HG02678 (cell line): Measurements from ENCODE around the gene TGFBR3.
A peak's percentile ranks its signal among the peaks of the same experiment; 100 is the strongest.

Source experiments
- ATAC-seq: cut with Tn5 transposase; IDR thresholded peaks from one replicate; pipeline ENCODE4 v1.9.1; 2021; ENCODE audit warnings: mild to moderate bottlenecking, moderate library complexity; ENCODE audit not compliant: unreplicated experiment

The TGFBR3 gene

DNA sequence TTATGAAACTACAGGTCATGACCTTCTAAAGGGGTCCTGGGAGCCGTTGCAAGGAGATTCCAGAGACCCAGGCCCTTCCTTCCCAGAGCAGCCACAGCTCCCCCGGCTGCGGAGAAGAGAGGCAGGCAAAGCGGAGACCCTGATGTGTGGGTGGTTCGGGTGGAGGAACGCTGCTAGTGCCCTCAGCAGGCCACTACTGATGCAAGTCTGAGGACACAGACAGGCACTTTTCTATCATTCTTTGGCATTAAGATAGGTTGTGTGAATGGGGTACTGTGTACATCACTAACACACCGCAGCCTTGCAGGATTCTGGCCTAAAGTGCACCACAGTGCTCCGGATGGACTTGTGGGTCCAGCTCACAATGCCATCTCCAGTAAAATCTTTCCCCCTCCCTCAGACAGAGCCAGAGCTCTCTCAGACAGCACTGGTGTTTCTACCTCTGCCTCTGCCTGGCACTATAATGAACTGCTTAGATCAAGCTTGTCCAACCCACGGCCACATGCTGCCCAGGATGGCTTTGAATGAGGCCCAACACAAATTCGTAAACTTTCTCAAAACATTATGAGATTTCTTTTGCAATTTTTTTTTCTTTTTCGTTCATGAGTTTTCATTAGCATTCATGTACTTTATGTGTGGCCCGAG lies 121.4 kb downstream of the TGFBR3 start:
- ATAC-seq = no peak

DNA sequence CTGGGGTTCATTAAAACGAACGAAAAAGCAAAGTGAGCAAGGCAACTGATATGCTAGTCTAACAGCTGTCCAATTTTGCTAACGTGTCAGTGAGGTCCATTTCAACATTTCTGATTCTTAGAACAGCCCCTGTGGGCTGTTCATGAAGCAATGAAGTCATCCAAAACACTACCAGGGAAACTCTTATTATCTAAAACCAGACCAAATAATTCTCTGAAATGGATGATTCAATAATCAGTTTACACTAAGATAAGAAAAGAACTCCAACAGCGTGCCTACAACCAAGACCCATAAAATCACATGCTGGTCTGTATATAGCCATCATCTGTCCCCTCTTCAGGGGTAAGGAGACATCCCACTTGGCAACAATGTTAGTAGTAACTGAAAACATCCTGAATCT lies 122.7 kb downstream of the TGFBR3 start:
- no peak for ATAC-seq

DNA sequence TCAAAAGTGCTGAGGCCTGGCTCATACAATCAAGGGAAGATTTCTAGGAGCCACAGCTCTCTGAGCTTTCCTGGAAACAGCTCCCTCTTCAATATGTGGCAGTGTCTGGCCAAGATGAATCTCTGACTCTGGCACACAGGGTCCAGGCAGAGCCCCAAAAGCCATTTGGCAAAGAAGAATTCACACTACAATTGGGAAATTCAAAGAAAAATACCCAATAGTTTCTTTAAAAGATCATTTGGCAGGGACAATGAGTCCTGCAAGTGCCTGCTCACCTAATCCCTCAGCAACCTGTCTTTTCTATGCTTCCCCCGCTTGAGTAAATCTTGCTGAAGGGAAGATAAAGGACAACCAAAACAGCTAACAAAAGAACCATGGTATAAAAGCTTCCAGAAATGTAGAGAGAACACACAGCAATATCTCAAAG lies 124.6 kb downstream of the TGFBR3 start:
- no peak for ATAC-seq

DNA sequence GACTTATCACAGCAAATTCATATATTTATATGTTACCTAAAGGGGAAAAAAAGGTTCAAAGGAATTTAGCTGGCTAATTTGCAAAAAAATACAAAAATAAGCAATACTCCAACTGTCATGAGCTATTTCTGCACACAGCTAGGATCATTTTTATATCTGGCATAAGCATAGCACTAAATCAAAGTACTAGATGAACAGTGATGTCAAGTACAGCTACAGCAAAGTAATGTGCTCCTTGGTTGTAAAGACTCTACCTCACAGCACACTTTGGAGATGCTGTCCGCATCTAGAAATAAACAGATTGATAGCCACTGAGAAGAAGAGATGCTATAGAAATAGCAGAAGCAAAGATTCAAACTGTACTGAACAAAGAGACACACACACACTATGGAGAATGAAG lies 125.4 kb downstream of the TGFBR3 start:
- ATAC-seq = no peak

DNA sequence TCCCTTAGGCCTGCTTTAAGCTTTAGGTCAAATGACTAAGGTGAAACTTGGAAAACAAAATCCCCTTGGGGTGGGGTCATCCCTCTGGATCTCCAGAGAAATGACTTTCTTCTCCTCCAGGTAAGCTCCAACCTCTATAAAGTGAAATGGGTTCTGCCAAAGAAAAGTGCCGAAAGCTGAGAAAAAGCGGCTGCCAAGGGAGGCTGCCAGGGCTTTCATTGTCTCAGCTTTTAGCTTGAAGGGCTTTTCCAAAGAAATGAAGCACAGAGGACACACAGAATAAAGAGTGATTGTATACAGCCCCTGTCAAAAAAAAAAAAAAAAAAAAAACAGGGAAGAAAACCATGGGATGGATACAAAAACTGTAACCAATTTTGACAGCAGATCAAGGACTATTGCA lies 126.9 kb downstream of the TGFBR3 start:
- ATAC-seq = no peak

DNA sequence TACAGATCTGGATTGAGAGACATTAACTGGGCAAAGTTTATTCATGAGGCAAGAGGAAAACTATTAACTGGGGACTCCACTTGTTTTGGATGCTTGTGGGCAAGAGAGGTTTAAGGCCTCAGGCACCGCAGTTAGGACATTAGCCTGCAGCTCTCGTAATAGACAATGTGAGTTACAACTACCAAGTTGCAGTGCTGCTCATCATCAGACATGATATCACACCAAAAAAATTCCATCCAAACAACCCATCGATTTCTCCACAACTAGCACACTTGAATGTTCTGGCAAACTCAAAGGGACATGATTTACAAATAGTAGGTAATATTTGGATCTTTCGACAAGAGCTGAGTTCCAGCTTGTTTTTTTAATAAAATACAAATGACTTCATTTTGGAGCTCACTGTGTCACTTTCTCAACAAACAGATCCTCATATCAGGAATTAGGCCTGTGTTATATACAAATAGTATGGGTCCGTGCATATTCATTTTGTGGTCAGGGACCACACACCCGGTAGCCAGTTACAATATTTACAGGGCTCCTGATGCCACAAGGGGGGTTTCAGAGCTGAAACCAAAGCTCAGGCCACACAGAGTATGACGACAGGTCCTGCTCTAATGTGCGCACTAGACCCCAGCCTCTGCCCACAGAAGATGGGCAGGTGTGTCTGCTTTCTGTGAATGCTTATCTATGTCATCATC lies 128.0 kb downstream of the TGFBR3 start:
- no peak for ATAC-seq

DNA sequence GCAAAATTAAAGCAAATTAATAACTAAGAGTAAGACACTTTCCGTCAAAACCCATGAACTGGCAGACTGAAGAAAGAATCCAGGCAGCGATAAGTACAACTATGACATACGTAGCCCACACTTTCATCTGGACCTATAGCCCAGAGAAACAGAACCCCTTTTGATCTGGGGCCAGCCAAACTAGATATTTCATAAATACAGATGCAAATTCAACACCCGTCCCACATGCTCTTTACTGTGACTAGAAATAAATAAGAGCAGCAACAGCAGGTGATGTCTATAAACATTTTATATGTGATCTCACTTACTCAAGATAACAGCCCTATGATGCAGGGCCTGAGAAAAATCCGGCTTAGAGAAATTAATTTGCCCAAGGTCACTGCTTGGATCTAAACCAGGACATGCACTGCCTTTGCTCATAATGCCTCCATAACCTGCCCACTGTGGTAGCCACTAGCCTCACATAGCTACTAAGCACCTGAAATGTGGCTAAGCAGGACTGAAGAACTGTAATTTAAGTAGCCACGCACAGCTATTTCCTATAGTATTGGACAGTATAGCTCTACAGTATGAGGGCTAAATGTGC lies 130.2 kb downstream of the TGFBR3 start:
- no peak for ATAC-seq

DNA sequence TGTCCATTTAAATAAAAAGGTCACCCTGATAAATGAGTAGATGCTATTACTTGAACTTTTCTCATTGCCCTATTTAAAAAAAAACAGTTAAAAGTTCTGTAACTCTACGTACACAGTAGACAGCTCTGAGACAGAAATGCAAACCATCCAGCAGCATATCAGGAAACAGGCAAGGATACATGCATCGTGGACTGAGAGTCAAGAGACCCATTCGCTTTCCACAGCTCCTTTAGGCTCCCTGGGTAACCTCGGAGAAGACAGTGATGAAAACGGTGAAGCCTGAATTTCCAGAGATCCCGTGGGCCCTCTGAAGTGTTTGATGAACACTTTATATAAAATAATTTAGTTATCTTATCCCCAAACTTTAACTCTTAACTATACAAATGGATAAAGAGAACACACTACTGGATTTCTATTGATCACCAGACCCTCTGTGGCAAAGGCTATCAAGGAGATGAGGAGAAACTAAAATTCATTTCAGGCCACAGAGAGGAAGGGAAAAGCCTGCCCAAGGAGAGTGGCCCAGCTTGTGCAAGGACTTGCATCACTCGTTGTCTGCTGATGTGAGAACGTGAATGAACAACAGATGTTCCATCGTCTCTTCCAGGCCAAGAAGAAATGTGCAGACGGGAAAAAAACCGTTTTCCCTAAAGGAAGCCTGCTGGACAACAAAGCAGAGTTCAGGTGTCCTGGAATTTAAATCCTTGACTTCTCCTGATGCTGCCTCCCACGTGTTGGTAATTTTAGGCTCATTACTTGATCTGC lies 131.0 kb downstream of the TGFBR3 start:
- ATAC-seq = no peak

DNA sequence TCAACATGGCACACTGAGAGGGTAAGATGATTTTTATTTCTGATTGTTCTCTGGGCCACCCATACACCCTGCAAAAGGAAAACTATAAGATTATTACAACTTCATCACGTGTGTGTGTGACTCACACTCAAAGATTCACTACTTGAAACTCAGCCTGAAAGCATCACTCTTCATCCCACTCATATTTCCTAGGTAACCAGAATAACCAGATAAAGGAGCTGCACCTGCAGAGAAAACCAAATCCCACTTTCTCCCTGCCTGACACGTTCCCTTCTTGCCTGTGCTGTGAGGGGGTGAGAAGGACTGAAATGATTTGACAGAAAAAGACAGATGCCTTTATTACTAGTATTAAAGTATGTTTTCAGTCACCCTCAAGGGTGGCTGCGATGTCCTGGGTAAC lies 131.6 kb downstream of the TGFBR3 start:
- ATAC-seq = peak; percentile 55

DNA sequence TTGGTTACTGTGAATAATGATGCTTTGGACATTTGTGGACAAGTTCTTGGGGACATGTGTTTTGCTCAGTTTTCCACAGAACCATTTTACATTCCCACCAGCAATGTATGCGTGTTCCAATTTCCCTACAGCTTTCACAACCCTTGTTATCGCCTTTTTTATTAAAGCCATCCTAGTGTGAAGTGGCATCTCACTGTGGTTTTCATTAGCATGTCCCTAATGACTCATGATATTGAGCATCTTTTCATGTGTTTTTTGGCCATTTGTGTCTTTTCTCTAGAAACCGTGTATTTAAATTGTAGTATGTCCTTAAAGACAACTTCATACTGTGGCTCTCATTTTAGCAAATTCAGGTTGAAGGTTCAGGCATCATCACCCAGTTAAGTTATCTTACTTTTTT lies 132.1 kb downstream of the TGFBR3 start:
- peak; percentile 4 for ATAC-seq

DNA sequence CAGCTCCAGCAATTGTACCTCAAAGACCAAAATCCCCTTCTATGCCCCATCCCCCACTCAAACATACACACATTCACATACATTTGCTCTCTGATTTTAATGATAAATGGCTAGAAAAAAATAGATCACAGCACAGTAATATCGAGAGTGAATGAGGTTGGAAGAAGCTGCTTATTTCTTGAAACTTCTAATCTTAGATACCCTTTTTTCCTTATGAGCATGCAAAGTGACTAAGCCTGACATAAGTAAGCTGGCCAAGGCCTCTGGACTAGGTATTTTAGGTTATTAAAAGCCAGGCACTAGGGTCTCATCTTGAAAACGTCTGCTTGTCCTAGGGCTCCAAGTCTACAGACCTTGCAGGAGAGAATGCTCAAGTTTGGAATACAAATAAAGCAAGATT lies 133.6 kb downstream of the TGFBR3 start:
- ATAC-seq = peak; percentile 53

DNA sequence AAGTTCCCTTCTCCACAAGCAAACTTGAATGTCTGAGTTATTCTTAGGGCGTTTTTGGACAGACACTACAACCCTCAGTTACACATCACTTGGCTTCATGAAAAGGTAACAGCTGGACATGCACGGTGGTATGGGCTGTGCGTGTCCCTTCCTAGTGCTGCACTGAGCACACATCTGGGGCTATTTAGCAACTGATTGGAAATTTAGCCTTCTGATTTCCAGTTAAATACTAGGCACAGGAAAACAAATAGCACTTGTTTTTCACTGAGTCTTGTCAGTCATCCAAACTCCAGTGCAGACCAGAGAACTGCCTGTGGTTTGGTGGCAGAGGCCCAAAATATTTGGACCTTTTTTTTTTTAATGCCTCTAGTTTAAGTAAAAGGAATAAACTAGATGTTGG lies 134.7 kb downstream of the TGFBR3 start:
- ATAC-seq = no peak

DNA sequence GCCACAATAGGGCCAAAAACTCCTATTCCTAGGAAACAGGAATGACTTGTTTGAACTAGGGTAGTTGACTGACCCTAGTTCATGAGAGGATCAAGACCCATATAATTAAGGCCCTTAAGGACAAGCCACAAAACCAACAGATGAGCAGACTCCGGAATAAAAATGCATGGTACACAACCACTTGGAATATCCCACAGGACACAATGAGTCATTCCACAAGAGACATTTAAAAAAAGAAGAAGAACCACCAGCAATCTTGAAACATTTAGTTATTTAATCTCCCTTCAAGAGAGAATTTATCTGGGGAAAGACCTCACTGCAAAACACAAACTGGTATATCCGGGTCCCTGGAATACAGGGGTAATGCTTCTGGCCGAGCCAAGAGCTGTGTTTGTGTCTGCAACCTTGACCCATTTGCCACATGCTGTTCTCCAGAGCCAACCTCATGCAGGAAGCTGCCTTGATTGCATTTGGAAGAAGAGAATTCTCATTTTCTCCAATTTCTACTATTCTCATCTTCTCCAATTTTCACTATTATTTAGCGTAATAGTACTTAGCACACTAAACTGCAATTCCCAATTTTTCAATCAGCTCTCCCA lies 135.5 kb downstream of the TGFBR3 start:
- ATAC-seq = no peak

DNA sequence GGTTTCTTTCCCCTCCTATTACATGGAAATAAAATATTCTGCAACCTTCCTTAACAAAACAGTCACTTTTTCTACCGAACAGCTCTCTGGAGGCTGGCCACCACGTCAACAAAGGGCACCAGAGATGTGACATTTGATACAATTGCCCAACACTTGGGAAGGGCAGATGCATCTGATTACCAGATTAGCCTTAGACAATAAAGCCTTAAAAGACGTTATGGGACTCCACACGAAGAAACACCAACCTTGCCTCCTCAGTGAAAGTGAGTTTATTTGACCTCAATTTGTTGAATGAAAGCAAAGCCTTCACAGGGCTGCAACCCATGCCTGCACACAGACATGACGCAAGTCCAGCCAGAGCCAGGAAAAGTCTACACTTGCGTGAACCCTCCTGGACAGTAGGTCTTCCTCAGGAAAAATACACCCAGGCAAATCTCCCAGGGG lies 136.1 kb downstream of the TGFBR3 start:
- ATAC-seq = no peak

DNA sequence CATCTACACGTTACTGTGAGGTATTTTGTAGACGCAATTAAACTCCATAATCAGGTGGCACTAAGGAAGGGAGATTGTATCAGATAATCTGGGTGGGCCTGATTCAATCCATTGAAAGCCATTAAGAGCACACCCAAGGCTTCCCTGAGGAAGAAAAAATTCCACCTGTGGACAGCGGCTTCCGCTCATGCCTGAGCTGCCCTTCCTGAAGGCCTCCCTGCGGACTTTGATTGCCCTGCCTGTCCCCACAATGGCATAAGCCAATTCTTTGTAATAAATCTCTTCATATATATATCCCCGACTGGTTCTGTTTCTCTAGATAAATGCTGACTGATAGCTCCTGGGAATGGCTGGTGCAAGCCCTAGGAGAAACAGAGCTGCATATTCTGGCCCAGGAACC lies 138.3 kb downstream of the TGFBR3 start:
- ATAC-seq = no peak

DNA sequence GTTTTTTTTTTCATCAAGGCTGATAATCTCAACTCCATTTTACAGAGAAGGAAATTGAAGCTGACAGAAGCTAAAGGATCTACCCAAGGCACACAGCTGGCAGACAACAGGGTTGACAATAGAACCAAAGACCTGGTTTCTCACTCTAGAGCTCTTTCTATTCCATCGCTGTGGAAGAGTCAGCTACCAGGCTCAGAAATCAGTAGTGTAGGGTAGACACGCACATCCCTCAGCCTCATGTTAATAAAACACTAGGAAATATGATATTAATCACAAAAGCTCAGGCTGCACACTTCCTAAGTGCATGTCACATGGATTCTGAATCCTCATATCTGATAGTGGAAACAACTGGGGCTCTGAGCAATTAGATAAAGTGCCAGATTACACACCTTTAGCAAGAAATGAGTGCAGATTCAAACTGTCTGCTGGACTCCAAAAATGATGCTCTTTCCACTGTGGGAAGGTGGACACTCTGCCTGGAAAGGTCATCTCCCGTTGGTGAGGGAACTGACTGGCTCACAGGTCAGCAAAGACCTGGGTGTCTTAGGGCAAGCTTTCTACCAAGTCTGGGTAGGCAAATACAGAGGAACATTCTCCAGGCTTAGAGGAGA lies 139.1 kb downstream of the TGFBR3 start:
- ATAC-seq = no peak

DNA sequence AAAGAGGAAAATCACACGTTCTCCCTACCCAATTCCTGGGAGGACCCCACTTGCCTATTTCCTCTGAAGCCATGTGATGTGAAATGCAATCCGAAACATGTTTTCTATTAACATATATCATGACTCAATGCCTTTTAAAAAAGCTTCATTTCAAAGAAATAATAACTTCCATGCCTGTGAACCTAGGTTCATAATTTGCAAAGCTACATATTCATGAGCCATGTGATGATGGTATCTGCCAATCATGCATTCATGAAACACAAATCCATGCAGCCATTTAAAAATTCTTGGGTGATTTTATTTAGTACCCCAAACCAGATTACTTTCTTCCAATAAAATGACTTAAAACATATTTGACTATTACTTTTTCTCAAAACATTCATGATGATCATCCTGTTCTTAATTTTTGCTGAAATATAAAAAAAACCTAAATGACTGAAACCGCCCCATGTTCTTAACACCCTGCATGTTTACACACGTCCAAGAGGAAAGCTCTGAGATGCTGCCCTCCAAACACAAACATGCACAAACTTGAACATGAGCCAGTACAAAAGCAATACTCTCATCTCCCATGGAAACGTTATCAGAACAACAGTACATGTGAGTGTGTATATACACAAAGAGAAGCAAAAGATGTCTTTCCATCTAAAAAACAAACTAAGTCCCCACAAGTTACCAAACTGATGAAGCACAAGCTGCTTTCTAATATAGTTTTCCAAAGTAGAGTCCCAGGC lies 140.1 kb downstream of the TGFBR3 start:
- no peak for ATAC-seq

DNA sequence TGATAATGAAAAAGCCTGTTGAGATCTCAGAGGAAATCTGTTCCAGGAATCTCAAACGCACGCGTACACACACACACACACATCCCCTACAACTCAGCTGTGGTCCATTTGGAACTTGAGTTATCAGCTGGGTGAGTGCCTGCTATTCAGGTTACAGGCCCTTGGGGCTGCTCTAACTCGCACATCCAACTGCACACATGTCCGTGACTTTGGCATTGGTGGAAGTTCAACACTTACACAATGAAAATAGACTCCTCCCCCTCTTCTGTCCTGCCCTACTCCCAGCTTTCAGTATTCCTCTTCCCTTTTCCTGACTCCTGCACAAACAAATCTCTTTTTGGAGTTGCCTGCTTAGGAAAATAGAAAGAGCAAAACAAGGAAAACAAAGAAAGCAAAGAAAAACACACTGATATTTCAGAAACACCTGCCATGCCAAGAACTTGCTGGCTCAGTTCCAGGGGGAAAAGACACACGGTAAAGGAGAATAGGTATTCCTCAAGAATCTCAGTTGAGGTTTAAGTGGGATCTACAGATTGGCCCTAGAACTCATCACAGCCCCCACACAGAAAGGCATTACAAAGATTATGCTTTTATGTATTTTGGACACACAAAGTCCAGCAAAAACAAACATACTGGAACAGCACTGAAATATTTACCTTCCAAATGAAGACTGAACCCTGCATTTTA lies 140.9 kb downstream of the TGFBR3 start:
- no peak for ATAC-seq

DNA sequence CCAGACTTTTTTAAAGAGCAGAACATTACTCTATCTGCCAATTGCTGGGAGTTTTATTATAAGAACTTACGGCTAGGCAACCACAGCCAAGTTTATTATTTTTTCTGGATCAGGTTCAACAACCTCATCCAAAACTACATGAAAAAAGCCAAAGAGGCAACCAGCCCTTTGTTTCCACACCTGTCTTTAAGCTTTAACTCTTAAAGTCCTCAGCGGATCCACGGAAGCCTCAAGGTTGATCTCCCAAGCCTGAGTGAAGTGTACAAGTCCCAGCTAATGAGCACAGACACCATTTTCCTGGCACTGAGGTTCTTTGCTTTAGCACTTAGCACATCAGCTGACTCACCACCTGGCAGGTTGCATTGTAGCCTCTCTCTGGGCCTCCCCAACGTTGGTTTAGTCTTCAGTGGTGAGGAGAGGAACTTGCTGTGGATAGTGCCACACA lies 143.1 kb downstream of the TGFBR3 start:
- no peak for ATAC-seq
